Nephron (organoid): ENCODE data around the gene MORF4L1.

Source experiments
- H3K27ac Mint-ChIP-seq, 3 experiments: 2 replicates each; pipeline ENCODE4 v1.8.0; 2020; ENCODE audit warnings: mixed read lengths in 3 of 3, mild to moderate bottlenecking in 2 of 3, moderate library complexity in 1 of 3
- H3K27me3 Mint-ChIP-seq: 2 replicates; pipeline ENCODE4 v1.8.0; 2021; ENCODE audit warnings: low read depth, mild to moderate bottlenecking, moderate library complexity, mixed read lengths
- H3K36me3 Mint-ChIP-seq: 2 replicates; pipeline ENCODE4 v1.8.0; 2020; ENCODE audit warnings: low read depth, mixed read lengths
- H3K4me1 Mint-ChIP-seq: 2 replicates; pipeline ENCODE4 v1.8.0; 2020; ENCODE audit warnings: mixed read lengths
- H3K4me3 Mint-ChIP-seq, 3 experiments: 2 replicates each; pipeline ENCODE4 v1.8.0; 2020; ENCODE audit warnings: mild to moderate bottlenecking in 3 of 3, mixed read lengths in 3 of 3, moderate library complexity in 2 of 3
- H3K9me3 Mint-ChIP-seq: 2 replicates; pipeline ENCODE4 v1.8.0; 2020; ENCODE audit warnings: mixed read lengths
- TF ChIP-seq, protein P1 (sequence below), 3 experiments: fragments of 200-600 bp; sonication (generic); IDR thresholded peaks; one replicate each; pipeline ENCODE4 v1.5.0; 2021; ENCODE audit warnings: antibody characterized with exemption in 3 of 3; ENCODE audit not compliant: unreplicated experiment in 3 of 3

MORF4L1 gene

DNA sequence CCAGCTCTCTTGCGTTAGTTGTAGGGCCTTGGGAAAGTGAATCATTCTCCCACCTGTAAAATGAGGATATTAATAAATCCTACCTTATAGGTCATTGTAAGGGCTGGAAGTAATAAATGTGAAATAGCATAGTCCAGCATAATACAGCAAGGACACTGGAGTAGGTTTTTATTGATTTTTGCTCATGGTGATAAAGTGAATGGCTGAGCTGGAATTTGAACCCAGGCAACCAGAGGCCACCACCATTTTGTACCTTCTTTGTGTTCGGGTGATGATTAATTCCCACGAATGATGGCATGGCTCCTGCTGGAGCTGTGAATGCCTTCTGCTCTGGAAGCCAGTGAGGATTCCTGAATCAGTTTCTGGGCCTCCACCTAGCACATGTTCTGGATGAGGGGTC lies 40.3 kb downstream of the MORF4L1 start:
- H3K9me3 Mint-ChIP-seq = no peaks in the 10 kb centered on the region
- H3K36me3 Mint-ChIP-seq = peaks cover 65% of the 10 kb centered on the region
- TF ChIP-seq, protein P1, sequence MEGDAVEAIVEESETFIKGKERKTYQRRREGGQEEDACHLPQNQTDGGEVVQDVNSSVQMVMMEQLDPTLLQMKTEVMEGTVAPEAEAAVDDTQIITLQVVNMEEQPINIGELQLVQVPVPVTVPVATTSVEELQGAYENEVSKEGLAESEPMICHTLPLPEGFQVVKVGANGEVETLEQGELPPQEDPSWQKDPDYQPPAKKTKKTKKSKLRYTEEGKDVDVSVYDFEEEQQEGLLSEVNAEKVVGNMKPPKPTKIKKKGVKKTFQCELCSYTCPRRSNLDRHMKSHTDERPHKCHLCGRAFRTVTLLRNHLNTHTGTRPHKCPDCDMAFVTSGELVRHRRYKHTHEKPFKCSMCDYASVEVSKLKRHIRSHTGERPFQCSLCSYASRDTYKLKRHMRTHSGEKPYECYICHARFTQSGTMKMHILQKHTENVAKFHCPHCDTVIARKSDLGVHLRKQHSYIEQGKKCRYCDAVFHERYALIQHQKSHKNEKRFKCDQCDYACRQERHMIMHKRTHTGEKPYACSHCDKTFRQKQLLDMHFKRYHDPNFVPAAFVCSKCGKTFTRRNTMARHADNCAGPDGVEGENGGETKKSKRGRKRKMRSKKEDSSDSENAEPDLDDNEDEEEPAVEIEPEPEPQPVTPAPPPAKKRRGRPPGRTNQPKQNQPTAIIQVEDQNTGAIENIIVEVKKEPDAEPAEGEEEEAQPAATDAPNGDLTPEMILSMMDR (IDR thresholded peaks at IDR 0.05; ENCODE audit: unreplicated experiment in 3 of 3) = no peak
- no peaks in the 10 kb centered on the region for H3K27me3 Mint-ChIP-seq
- H3K27ac Mint-ChIP-seq = no peak overlapping the region
- H3K4me3 Mint-ChIP-seq = no peak overlapping the region
- peaks cover 30% of the 10 kb centered on the region for H3K4me1 Mint-ChIP-seq

DNA sequence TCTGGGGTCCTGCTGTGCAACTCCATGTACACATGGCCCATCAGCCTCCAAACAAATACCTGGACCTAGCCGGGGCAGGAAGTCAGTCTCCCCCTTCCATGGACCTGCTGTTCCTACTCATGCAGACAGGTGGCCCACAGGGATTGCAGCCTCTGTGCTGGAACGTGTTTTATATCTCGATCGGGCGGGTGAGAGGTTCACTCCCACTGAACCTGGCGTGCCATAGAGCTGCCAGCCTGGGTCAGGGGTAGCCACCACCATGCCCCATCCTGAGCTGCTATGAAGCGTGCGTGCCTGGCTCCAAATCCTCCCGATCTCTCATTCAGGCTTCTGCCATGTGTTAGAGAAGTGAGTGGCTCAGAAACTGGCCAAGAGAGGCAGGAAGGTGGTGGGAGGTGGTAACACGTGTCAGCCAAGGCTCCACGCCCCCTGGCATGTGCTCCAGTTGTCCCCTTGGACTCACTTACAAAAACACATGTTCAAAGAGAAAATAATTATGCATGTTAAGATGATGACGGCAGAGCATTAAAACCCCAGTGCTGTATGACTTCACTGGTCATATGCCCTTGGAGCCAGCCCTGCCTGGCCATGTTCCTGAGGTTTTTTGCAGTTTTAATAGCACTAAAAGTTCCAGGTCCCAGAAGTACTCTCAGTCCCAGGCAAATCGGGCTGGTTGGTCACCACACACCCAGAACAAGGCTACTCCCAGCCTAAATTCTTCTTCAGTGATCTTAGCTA lies 41.5 kb downstream of the MORF4L1 start:
- H3K36me3 Mint-ChIP-seq = peaks cover 65% of the 10 kb centered on the region

DNA sequence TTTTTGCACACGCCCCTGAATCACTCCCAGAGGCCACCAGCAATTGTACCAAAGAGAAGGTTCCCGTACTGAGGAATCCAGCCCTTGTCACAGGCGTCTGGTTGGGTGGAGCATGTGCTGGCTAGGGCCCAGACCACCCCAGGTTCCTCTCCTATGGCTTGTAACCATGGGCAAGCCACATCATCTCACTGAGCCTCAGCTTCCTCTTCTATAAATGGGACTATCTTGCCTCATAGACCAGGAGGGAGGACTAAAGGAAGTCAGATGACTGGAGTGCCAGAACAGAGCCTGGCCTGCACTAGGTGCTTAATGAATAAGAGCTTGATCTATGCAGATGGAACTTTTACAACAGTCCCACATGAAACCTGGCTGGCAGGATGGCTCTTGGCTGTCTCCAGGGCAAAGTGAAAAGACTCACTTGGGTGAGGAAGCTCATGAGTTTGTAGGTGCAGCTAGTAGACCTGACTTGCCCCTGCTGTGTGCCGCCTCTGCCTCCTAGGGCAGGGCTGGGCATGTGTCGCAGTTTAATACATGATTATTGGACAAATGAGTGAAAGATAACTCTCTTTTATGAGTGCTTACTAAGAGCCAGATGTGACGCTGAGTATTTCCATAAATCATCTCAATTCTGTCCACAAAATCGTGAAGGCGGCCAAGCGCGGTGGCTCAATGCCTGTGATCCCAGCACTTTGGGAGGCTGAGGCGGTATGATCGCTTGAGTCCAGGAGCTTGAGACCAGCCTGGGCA lies 42.8 kb downstream of the MORF4L1 start:
- Mint-ChIP-seq H3K4me3 (no peak overlapping the region), H3K27me3 (no peaks in the 10 kb centered on the region), H3K27ac (peak overlapping the region; percentile 20 to 77 (median 72)), H3K9me3 (no peaks in the 10 kb centered on the region), H3K36me3 (peaks cover 64% of the 10 kb centered on the region), H3K4me1 (peaks cover 22% of the 10 kb centered on the region)
- TF ChIP-seq, protein P1 (IDR thresholded peaks at IDR 0.05; ENCODE audit: unreplicated experiment in 3 of 3) = no peak

More for the DNA sequence above, 41.5 kb downstream of the MORF4L1 start:
- Mint-ChIP-seq H3K27ac (peak overlapping the region; percentile 41 to 74 (median 63)), H3K27me3 (no peaks in the 10 kb centered on the region), H3K4me3 (peak overlapping the region in 1 of 3 experiments; percentile 21), H3K9me3 (no peaks in the 10 kb centered on the region), H3K4me1 (peaks cover 30% of the 10 kb centered on the region)
- TF ChIP-seq, protein P1 (IDR thresholded peaks at IDR 0.05; ENCODE audit: unreplicated experiment in 3 of 3) = peak; percentile 40 to 51 (median 47)

DNA sequence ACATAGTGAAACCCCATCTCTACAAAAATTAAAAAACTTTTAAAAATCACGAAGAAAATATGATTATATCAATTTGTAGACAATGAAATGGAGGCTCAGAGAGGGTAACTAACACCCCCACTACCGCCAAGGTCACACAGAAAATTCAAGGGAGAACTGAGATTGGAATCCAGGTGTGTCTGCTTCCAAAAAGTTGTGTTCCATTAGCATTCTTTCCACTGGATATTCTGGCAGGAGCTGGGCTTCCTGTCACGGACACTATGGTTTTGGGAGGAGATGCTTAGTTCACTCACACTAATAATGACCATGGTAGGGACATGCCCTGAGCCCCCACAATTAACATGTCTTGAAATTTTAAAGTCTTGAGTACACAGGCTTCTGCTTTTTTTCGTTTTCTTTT lies 43.4 kb downstream of the MORF4L1 start:
- Mint-ChIP-seq H3K36me3 (peaks cover 65% of the 10 kb centered on the region), H3K4me1 (peaks cover 22% of the 10 kb centered on the region), H3K27me3 (no peaks in the 10 kb centered on the region), H3K4me3 (no peak overlapping the region), H3K9me3 (no peaks in the 10 kb centered on the region), H3K27ac (peak overlapping the region in 2 of 3 experiments; percentile 72 to 77)
- TF ChIP-seq, protein P1 (IDR thresholded peaks at IDR 0.05; ENCODE audit: unreplicated experiment in 3 of 3) = no peak

- TF ChIP-seq, protein P1 (IDR thresholded peaks at IDR 0.05; ENCODE audit: unreplicated experiment in 3 of 3) = no peak
- Mint-ChIP-seq H3K4me1 (peaks cover 22% of the 10 kb centered on the region), H3K9me3 (no peaks in the 10 kb centered on the region), H3K36me3 (peaks cover 65% of the 10 kb centered on the region), H3K27me3 (no peaks in the 10 kb centered on the region), H3K27ac (peak overlapping the region in 2 of 3 experiments; percentile 46 to 75), H3K4me3 (no peak overlapping the region)
These were observed 45.2 kb downstream of the MORF4L1 start for GRCh38 chr15:78917888-78918287.
